Neural crest cell (in vitro differentiated cells): ENCODE results near the gene MZB1. TPM values are rescaled to one million over a fixed set of nuclear protein-coding genes. Genes with fewer than 3 reads are reported as not detected.

Experiments
- DNase-seq: peaks from one replicate; pipeline ENCODE4 v3.0.0; 2021; ENCODE audit warnings: low read depth, mixed read lengths, low spot score
- H3K27ac Mint-ChIP-seq: one replicate; pipeline ENCODE4 v1.8.0; 2021; ENCODE audit warnings: mild to moderate bottlenecking, mixed read lengths; ENCODE audit not compliant: unreplicated experiment
- H3K27me3 Mint-ChIP-seq: 2 replicates; pipeline ENCODE4 v1.8.0; 2021; ENCODE audit warnings: low read depth, mild to moderate bottlenecking, mixed read lengths
- H3K36me3 Mint-ChIP-seq: 2 replicates; pipeline ENCODE4 v1.8.0; 2021; ENCODE audit warnings: low read depth, mild to moderate bottlenecking, mixed read lengths
- H3K4me1 Mint-ChIP-seq: 2 replicates; pipeline ENCODE4 v1.8.0; 2021; ENCODE audit warnings: mixed read lengths
- H3K4me3 Mint-ChIP-seq: one replicate; pipeline ENCODE4 v1.8.0; 2021; ENCODE audit warnings: mild to moderate bottlenecking, mixed read lengths
- H3K9me3 Mint-ChIP-seq: 2 replicates; pipeline ENCODE4 v1.8.0; 2021; ENCODE audit warnings: mixed read lengths
- total RNA-seq: library from RNA; stranded (reverse); gene quantifications from 2 replicates; pipeline ENCODE4 v1.2.1, GENCODE V29; 2021
- TF ChIP-seq, protein P1 (sequence below): fragments of 200-600 bp; sonication (generic); conservative IDR thresholded peaks from 2 replicates; pipeline ENCODE4 v1.5.0; 2021; ENCODE audit warnings: antibody characterized with exemption, mild to moderate bottlenecking

MZB1 gene
- total RNA-seq, 1 donor from 2014 or later = 0.30 TPM

DNA sequence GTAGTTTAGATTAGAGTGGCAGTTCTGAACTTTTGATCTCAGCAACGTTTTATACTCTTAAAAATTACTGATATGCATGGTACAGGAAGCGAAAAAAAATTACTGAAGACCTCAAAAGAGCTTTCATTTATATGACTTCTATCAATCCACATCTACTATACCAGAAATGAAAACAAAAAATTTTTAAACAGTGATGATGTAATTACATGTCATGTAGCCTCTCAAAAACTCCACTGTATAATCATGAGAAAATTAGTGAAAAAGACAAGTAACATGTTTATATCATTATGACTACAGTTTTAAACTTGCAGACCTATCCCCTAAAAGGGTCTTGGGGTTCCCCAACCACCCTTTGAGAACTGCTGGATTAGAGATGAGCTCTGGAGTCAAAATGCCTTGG is 40.3 kb upstream of the MZB1 start:
- DNase-seq = no peak
- Mint-ChIP-seq H3K9me3 (no peaks in the 10 kb centered on the region), H3K27ac (no peak overlapping the region), H3K27me3 (no peaks in the 10 kb centered on the region), H3K4me3 (no peak overlapping the region), H3K36me3 (peaks cover 3% of the 10 kb centered on the region), H3K4me1 (no peaks in the 10 kb centered on the region)
- TF ChIP-seq, protein P1, sequence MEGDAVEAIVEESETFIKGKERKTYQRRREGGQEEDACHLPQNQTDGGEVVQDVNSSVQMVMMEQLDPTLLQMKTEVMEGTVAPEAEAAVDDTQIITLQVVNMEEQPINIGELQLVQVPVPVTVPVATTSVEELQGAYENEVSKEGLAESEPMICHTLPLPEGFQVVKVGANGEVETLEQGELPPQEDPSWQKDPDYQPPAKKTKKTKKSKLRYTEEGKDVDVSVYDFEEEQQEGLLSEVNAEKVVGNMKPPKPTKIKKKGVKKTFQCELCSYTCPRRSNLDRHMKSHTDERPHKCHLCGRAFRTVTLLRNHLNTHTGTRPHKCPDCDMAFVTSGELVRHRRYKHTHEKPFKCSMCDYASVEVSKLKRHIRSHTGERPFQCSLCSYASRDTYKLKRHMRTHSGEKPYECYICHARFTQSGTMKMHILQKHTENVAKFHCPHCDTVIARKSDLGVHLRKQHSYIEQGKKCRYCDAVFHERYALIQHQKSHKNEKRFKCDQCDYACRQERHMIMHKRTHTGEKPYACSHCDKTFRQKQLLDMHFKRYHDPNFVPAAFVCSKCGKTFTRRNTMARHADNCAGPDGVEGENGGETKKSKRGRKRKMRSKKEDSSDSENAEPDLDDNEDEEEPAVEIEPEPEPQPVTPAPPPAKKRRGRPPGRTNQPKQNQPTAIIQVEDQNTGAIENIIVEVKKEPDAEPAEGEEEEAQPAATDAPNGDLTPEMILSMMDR = no peak

DNA sequence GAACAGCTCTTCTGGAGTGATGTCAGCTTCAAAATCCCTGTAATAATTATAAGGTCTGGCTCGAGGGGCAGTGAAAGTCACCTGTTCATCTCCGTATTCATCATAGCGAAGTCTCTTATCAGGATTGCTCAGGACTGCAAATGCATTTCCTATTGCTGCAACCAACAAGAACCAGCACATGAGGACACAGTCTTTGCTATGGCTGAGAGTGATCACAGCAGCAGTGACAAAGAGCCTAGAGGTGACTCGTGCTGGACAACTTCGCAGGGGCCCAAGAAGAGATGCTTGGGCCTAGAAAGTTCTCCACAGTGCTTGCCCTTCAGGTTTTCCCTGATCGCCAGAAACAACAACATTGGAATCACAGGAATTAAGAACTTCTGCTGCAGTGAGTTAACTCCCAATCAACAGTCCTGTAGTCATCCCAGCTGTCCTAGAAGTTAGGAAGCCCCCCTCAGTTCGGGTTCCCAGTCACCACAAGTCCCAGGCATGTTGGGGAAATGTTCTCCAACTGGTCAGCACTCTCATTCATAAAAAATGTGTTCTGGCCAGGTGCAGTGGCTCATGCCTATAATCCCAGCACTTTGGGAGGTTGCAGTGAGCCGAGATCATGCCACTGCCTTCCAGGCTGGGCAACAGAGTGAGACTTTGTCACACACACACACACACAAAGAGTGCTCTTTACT is 36.6 kb upstream of the MZB1 start:
- DNase-seq = no peak
- Mint-ChIP-seq H3K4me1 (no peaks in the 10 kb centered on the region), H3K36me3 (no peaks in the 10 kb centered on the region), H3K9me3 (no peaks in the 10 kb centered on the region), H3K4me3 (no peak overlapping the region), H3K27me3 (no peaks in the 10 kb centered on the region), H3K27ac (no peak overlapping the region)
- TF ChIP-seq, protein P1 = no peak

DNA sequence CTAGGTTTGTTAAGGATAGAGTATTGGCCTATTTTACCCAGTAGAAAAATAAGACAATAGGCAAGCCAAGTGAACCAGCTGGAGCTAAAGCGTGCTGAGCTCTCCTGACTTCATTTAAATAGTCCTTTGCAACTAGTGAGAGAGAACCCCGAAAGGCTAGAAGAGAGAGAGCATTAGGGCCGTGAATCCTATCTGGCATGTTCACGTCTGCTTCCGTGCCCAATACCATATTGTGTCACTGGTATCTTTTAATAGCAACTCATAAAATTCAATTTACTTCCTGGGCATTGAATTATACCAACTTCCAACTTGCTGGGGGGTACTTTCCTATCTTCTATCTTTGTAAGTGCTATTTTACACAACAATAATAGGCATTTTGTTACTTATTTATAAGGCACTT is 35.8 kb upstream of the MZB1 start:
- Mint-ChIP-seq H3K36me3 (no peaks in the 10 kb centered on the region), H3K9me3 (no peaks in the 10 kb centered on the region), H3K4me1 (no peaks in the 10 kb centered on the region), H3K27me3 (no peaks in the 10 kb centered on the region), H3K27ac (no peak overlapping the region), H3K4me3 (no peak overlapping the region)
- DNase-seq = no peak
- TF ChIP-seq, protein P1 = no peak

DNA sequence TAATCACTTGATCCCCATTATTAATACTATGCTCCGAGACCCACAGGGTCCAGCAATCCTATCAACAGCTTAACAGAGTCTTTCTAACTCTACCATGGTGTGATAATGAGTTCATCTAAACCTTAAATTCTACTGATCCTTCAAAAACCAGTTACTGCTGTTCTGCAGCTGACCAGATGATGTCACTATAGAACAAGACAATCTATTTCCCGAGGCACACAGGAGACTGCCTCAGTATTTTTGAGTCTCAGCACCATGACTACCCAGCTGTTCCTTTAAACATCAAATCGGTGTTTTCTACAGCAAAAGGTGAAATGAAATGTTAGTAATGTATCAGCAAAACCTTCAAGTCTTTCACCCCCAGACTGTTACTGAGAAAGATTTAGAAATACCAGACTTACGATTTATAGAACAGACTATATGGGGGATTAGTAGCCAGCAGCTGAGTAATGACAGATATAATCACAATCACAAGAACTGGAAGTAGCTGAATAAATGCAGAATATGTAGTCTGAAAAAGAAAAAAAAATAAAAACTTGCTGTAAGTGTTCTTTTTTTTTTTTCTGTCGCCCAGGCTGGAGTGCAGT is 32.7 kb upstream of the MZB1 start:
- H3K27me3 Mint-ChIP-seq = no peaks in the 10 kb centered on the region
- H3K27ac Mint-ChIP-seq = no peak overlapping the region
- H3K36me3 Mint-ChIP-seq = peaks cover 6% of the 10 kb centered on the region
- no peaks in the 10 kb centered on the region for H3K4me1 Mint-ChIP-seq
- DNase-seq = peak; percentile 48
- no peaks in the 10 kb centered on the region for H3K9me3 Mint-ChIP-seq
- TF ChIP-seq, protein P1 = peak; percentile 94
- no peak overlapping the region for H3K4me3 Mint-ChIP-seq

DNA sequence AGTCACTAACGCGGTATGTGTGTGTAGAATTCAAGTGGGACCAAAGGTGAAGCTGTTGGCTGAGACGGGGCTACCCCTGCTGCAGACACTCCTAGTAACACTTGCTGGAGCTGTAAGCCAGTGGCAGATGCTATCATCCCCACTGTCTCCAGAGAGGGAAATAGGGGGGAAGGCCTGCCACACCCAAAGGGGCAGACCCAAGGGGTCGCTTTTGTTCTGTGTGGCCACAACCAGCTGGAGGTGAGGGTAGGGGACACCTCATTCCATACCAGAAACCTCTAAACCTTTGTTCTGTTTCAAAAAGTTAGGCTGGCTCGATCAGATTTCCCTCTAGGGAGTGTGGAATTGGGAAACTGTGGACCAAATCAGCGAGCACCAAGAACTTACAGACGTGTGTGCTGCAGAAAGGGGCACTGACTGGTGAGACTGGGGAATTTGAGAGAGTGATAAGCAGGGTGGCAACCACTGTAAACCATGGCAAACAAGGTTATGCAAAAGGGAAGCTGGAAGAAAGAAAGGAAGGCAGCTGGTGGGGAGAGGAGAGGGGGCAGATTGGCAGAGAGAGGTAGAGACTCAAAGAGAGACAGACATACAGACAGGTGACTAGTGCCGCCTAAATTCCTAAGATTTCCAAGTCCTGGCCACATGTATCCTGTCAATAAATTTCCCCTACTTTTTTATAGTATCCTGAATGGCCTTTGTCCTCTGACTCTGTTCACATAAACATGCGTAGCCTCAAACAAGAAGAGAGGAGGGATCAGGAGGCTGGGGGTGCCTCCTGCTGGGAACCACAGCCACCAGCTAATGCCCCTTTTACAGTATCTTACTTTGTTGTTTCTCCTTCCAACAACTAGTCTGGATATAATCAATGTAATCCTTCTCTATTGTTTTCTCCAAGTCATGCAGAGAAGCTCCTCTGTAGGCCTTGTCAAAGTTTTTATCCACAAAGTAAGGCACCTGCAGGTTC is 29.8 kb upstream of the MZB1 start:
- H3K27ac Mint-ChIP-seq = no peak overlapping the region
- no peak overlapping the region for H3K4me3 Mint-ChIP-seq
- peaks cover 6% of the 10 kb centered on the region for H3K36me3 Mint-ChIP-seq

More for the DNA sequence above, 29.8 kb upstream of the MZB1 start:
- DNase-seq = no peak
- no peaks in the 10 kb centered on the region for H3K9me3 Mint-ChIP-seq
- no peaks in the 10 kb centered on the region for H3K4me1 Mint-ChIP-seq
- TF ChIP-seq, protein P1 = no peak
- H3K27me3 Mint-ChIP-seq = no peaks in the 10 kb centered on the region
